ENCODE results near the gene ZNF75A. TPM values are rescaled to one million over a fixed set of nuclear protein-coding genes. Genes with fewer than 3 reads are reported as not detected.

ZNF75A gene
- polyA plus RNA-seq, 1 donor (not counting 4 experiments of a cell fraction or from before 2014, with no cell fraction given) = 20.8 TPM

GRCh38 chr16:3304370-3304769 is 927 bp upstream of the ZNF75A start:
- Histone ChIP-seq H2AFZ (ENCODE audit: control insufficient read depth, low read length) (no peak overlapping the region), H3K9me1 (ENCODE audit: control insufficient read depth, extremely low read depth, insufficient read depth, low read length) (no peaks in the 10 kb centered on the region), H3K4me1 (ENCODE audit: control insufficient read depth, extremely low read depth, insufficient read depth, low read length) (peaks cover 9% of the 10 kb centered on the region), H3K9me3 (ENCODE audit: control insufficient read depth, low read depth, low read length) (peaks cover 11% of the 10 kb centered on the region), H3K27ac (ENCODE audit: control insufficient read depth, insufficient read depth, low read length) (no peak overlapping the region), H3K9ac (ENCODE audit: control insufficient read depth, extremely low read depth, insufficient read depth, low read length) (no peak overlapping the region), H3K4me2 (ENCODE audit: control insufficient read depth, extremely low read depth, insufficient read depth, low read depth, low read length) (peak overlapping the region; percentile 85), H3K79me2 (ENCODE audit: control insufficient read depth, insufficient read depth, low read length) (peaks cover 6% of the 10 kb centered on the region), H3K27me3 (ENCODE audit: control insufficient read depth, extremely low read depth, insufficient read depth, low read length) (no peaks in the 10 kb centered on the region), H3K36me3 (ENCODE audit: control insufficient read depth in 2 of 2, extremely low read depth in 1 of 2, insufficient read depth in 2 of 2, low read length in 2 of 2) (peaks cover 12 to 15% of the 10 kb centered on the region in 2 experiments), H4K20me1 (ENCODE audit: control insufficient read depth, extremely low read depth, insufficient read depth, low read length) (no peaks in the 10 kb centered on the region), H3K4me3 (ENCODE audit: control insufficient read depth in 2 of 3, extremely low read depth in 1 of 3, insufficient read depth in 2 of 3, low read depth in 1 of 3, low read length in 3 of 3) (peak overlapping the region; percentile 60 to 81 (median 80))
- DNase-seq (ENCODE audit: low read depth, low spot score) (no peak), FAIRE-seq (no peak)
- no peak for TF ChIP-seq EZH2 (IDR thresholded peaks at IDR 0.05; ENCODE audit: low read length)
- no peak for TF ChIP-seq CTCF (optimal IDR thresholded peaks at IDR 0.05 in 1 of 3, IDR thresholded peaks at IDR 0.05 in 1 of 3, conservative IDR thresholded peaks at IDR 0.05 in 1 of 3; ENCODE audit: extremely low read depth in 1 of 3, insufficient read depth in 2 of 3, low read length in 3 of 3)
- dilution Hi-C loops (cut with MboI; ENCODE audit: extremely low pct_ligation_motif_present, low sequenced_read_pairs) = no loop called here

GRCh38 chr16:3306078-3306477 is 781 bp downstream of the ZNF75A start:
- Histone ChIP-seq H3K27ac (ENCODE audit: control insufficient read depth, insufficient read depth, low read length) (peak overlapping the region; percentile 75), H3K4me3 (ENCODE audit: control insufficient read depth in 2 of 3, extremely low read depth in 1 of 3, insufficient read depth in 2 of 3, low read depth in 1 of 3, low read length in 3 of 3) (peak overlapping the region; percentile 60 to 81 (median 80)), H3K27me3 (ENCODE audit: control insufficient read depth, extremely low read depth, insufficient read depth, low read length) (no peaks in the 10 kb centered on the region), H3K4me1 (ENCODE audit: control insufficient read depth, extremely low read depth, insufficient read depth, low read length) (peaks cover 9% of the 10 kb centered on the region), H3K9me3 (ENCODE audit: control insufficient read depth, low read depth, low read length) (peaks cover 13% of the 10 kb centered on the region), H3K36me3 (ENCODE audit: control insufficient read depth in 2 of 2, extremely low read depth in 1 of 2, insufficient read depth in 2 of 2, low read length in 2 of 2) (peaks cover 11 to 15% of the 10 kb centered on the region in 2 experiments), H4K20me1 (ENCODE audit: control insufficient read depth, extremely low read depth, insufficient read depth, low read length) (no peaks in the 10 kb centered on the region), H3K9ac (ENCODE audit: control insufficient read depth, extremely low read depth, insufficient read depth, low read length) (peak overlapping the region; percentile 82), H3K9me1 (ENCODE audit: control insufficient read depth, extremely low read depth, insufficient read depth, low read length) (no peaks in the 10 kb centered on the region), H2AFZ (ENCODE audit: control insufficient read depth, low read length) (peak overlapping the region; percentile 96), H3K79me2 (ENCODE audit: control insufficient read depth, insufficient read depth, low read length) (peaks cover 6% of the 10 kb centered on the region), H3K4me2 (ENCODE audit: control insufficient read depth, extremely low read depth, insufficient read depth, low read depth, low read length) (peak overlapping the region; percentile 85)
- DNase-seq (ENCODE audit: low read depth, low spot score) = no peak
- dilution Hi-C loops (cut with MboI; ENCODE audit: extremely low pct_ligation_motif_present, low sequenced_read_pairs) = no loop called here
- no peak for TF ChIP-seq EZH2 (IDR thresholded peaks at IDR 0.05; ENCODE audit: low read length)
- no peak for TF ChIP-seq CTCF (optimal IDR thresholded peaks at IDR 0.05 in 1 of 3, IDR thresholded peaks at IDR 0.05 in 1 of 3, conservative IDR thresholded peaks at IDR 0.05 in 1 of 3; ENCODE audit: extremely low read depth in 1 of 3, insufficient read depth in 2 of 3, low read length in 3 of 3)
- FAIRE-seq = no peak

All from keratinocyte (primary cell).